Umbilical cord (tissue), 2 donors: ENCODE results near the gene USHBP1. TPM values are rescaled to one million over a fixed set of nuclear protein-coding genes. Genes with fewer than 3 reads are reported as not detected.
"Not testable (repeated sequence)": the region's sequence is repeated elsewhere in the genome, so short reads cannot be mapped to it uniquely, and the experiment has no call there.

ENCODE experiments used
- DNase-seq: peaks from one replicate; pipeline ENCODE4 v3.0.0-alpha.2; 2015; ENCODE audit warnings: low spot score
- total RNA-seq: library from RNA; depleted of rRNA; stranded (reverse); fragments of >200 nt; gene quantifications from one replicate; pipeline ENCODE4 v1.2.3, GENCODE V29; 2014; ENCODE audit warnings: low replicate concordance; ENCODE audit not compliant: insufficient read depth

The USHBP1 gene
- total RNA-seq, 1 donor from 2014 or later = 1.2 TPM

- DNase-seq = not testable (repeated sequence)
Measured at GRCh38 chr19:17295551-17295950, 31.0 kb upstream of the USHBP1 start.

DNA sequence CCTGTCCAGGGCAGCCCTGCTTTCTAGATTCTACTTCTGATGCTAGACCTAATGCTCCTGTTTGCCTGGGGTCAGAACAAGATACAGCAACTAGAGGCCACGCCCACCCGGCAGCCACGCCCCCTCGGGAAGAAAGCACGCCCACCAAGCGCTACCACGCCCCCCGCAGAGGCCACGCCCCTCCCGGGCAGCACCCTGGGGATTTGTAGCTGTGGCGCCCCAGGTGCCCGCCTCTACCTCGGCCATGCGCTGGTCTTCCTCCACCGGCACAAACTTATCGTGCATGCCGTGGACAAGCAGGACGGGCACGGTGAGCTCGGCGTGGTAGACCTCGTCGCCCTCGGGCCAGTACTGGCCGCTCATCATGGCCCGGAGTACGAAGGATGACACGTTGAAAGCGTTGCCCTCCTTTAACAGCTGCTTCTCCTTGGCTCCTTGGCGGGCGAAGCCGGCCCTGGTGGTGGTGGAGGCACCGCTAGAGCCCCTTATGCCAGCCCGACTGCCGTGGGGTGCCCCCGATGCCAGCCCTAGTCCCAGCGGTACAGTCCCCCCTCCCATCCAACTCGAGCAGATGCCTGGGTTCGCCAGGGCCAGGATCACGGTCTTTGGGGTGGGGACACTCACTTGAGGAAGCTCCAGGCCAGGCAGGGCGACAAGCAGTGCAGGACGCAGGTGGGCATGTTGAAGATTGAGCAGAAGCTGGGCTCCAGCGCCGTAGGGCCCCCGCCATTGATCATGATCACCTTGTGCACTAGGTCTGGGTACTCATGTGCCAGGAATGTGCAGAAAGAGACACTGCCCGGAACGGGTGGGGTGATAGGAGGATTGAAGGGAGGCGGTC is 29.7 kb upstream of the USHBP1 start:
- no peak for DNase-seq

- DNase-seq = no peak
Measured at GRCh38 chr19:17293605-17294004, 29.1 kb upstream of the USHBP1 start.

GRCh38 chr19:17292301-17293074 is 27.9 kb upstream of the USHBP1 start:
- peak; percentile 94 for DNase-seq

DNA sequence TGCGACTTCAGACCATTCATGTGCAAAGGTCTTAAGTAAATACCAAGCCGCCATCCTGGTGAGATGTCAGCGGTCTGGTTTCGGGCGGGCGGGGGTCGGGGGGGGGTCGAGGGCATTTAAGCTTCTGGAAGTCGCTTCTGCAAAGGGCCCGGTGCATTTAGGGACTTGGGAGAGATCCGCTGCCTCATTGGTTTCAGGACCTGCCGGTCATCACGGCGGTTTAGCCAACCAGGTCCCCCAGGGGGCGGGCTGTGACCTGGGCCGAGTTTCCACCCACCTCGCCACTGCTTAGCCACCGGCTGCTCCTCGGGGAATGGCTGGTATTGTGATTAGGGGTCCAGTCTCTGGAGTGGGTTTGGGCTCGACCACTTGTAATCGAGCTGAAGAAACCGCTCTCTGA is 24.9 kb upstream of the USHBP1 start:
- DNase-seq = peak; percentile 54

DNA sequence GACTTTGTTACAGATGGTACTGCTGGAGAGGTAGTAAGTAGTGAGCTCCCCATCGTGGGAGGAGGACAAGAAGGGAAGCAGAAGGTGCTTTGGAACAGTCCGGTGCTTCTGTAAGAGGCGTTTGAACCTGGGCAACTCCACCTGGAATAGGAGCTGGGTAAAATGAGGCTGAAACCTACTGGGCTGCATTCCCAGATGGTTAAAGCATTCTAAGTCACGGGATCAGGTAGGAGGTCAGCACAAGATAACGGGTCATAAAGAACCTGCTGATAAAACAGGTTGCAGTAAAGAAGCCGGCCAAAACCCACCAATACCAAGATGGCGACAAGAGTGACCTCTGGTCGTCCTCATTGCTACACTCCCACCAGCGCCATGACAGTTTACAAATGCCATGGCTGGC is 22.2 kb upstream of the USHBP1 start:
- DNase-seq = no peak

GRCh38 chr19:17286263-17286662 is 21.7 kb upstream of the USHBP1 start:
- no peak for DNase-seq

- DNase-seq = no peak
Measured at GRCh38 chr19:17285415-17286135, 21.0 kb upstream of the USHBP1 start.

- DNase-seq = no peak
Measured at GRCh38 chr19:17283504-17283996, 19.0 kb upstream of the USHBP1 start.

DNA sequence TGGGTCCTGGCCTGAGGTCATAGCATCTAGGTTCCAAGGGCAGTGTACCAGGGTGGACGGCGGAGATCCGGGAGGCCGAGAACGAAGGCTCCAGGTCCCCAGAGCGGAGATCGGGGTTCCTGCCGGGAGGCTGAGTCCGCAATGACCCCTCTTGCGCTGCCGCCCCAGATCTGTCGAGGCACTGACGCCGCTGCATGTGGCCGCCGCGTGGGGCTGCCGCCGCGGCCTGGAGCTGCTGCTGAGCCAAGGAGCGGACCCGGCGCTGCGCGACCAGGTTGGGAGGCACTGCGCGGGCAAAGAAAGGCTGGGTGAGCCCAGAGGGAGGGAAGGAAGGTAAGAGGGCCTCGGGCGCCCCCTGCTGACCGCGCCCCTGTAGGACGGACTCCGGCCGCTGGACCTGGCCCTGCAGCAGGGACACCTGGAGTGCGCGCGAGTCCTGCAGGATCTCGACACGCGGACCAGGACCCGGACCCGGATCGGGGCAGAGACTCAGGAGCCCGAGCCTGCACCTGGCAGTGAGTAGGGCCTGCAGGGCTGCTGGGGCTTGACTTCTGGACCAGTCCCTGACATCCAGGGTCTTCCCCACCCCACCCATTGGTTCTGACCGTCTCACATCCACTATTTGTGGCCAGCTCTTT is 18.1 kb upstream of the USHBP1 start:
- peak; percentile 78 for DNase-seq

- peak; percentile 55 for DNase-seq
Measured at GRCh38 chr19:17281391-17282304, 17.1 kb upstream of the USHBP1 start, which contains the start of gene ANKLE1. TSS of gene ANKLE1 (plus strand) at chr19:17281901. CDS start at chr19:17281921, 20 bp downstream.

DNA sequence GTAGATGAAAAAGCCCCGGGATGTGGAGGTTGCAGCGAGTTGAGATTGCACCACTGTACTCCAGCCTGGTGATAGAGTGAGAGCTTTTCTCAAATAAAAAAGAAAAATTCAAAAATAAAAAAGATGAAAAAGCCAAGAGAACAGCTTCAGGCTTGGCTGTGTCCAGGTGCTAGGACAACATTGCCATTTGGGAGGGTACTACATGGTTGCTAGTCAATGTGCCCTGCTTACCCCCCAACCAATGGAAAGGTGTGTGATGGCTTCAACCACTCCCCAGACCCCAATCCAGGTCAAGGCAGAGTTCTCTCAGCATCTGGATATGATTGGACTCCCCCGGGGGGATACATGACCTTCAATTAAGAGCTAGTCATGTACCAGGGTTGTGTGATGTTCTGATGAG is 14.9 kb upstream of the USHBP1 start:
- no peak for DNase-seq

DNA sequence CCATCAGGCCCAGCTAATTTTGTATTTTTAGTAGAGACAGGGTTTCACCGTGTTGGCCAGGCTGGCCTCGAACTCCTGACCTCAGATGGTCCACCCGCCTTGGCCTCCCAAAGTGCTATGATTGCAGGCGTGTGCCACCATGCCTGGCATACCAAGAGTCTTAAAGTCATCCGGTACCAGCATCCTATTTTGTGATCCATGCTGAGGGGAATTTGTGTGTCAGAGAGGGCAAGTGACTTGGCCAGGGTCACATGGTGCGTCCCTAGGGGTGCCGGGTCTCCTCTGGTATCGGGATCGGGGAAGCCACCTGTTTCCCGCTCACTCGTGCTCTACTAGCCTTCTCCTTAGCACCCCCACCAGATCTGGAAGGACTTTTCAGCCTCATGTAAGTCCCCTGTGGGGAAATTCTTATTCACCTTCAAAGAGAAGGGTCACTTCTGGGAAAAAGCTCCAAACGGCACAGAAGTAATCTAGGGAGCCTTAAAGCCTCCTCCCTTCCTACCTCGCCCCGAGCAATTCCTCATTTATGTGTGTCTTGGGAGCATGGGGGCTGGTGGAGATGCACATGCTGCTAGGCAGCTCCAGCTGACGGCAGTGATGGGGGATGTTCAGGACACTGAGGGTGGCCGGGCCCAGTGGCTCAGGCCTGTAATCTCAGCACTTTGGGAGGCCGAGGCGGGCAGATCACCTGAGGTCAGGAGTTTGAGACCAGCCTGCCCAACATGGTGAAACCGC is 11.1 kb upstream of the USHBP1 start:
- no peak for DNase-seq

DNA sequence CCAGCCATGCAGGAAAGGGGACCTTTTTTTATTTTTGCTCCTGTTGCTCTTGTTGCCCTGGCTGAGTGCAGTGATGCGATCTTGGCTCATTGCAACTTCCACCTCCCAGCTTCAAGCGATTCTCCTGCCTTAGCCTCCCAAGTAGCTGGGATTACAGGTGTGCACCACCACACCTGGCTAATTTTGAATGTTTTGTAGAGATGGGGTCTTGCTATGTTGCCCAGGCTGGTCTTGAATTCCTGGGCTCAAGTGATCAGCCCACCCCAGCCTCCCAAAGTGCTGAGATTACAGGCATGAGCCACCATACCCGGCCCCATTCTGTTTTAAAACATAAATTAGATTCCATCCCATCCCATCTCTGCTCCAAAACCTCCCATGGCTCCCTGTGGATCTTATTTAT is 10.3 kb upstream of the USHBP1 start:
- not testable (repeated sequence) for DNase-seq

- no peak for DNase-seq
Measured at GRCh38 chr19:17268754-17269153, 4.2 kb upstream of the USHBP1 start.

GRCh38 chr19:17266975-17267788 is 2.6 kb upstream of the USHBP1 start, which contains the start of gene BABAM1:
TSS of gene BABAM1 (plus strand) at chr19:17267443. CDS start at chr19:17268807, 1,364 bp downstream.
- DNase-seq = peak; percentile 100

DNA sequence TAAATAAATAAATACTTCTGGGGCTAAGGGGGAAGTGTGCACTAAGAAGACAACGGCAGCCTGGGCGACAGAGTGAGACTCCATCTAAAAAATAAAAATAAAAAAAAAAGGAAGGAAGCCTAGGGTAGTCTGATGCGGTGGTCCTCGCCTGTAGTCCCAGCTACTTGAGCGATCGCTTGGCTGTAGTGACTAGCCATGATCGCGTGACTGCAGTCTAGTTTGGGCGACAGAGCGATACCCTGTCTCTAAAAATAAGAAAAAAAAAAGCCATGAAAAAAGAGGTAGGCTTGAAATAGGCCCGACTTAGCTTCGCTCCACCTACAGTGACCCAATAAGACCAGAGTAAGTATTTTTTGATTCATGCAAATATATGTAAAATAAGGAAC is 2.0 kb upstream of the USHBP1 start:
- DNase-seq = no peak

GRCh38 chr19:17266026-17266425 is 1.5 kb upstream of the USHBP1 start:
- DNase-seq = no peak
